22Rv1 (cell line): ENCODE data around the gene NFATC1.

ENCODE experiments used
- CTCF ChIP-seq: fragments of 450-650 bp; IDR thresholded peaks from 2 replicates; pipeline ENCODE4 v1.5.1; 2017; ENCODE audit warnings: mild to moderate bottlenecking
- ZFX ChIP-seq: fragments of 450-650 bp; IDR thresholded peaks from 2 replicates; pipeline ENCODE4 v1.6.1; 2017; ENCODE audit warnings: antibody characterized with exemption, borderline replicate concordance

GRCh38 chr18:79451237-79452125 is 55.8 kb downstream of the NFATC1 start:
- TF ChIP-seq ZFX (no peak), CTCF (no peak)
